ENCODE results near the gene RPS6KA2. TPM values are rescaled to one million over a fixed set of nuclear protein-coding genes. Genes with fewer than 3 reads are reported as not detected.

The RPS6KA2 gene
- total and polyA plus RNA-seq, 2 donors (not counting 1 experiment from before 2014, with no cell fraction given), result 2.2 to 16.0 TPM

DNA sequence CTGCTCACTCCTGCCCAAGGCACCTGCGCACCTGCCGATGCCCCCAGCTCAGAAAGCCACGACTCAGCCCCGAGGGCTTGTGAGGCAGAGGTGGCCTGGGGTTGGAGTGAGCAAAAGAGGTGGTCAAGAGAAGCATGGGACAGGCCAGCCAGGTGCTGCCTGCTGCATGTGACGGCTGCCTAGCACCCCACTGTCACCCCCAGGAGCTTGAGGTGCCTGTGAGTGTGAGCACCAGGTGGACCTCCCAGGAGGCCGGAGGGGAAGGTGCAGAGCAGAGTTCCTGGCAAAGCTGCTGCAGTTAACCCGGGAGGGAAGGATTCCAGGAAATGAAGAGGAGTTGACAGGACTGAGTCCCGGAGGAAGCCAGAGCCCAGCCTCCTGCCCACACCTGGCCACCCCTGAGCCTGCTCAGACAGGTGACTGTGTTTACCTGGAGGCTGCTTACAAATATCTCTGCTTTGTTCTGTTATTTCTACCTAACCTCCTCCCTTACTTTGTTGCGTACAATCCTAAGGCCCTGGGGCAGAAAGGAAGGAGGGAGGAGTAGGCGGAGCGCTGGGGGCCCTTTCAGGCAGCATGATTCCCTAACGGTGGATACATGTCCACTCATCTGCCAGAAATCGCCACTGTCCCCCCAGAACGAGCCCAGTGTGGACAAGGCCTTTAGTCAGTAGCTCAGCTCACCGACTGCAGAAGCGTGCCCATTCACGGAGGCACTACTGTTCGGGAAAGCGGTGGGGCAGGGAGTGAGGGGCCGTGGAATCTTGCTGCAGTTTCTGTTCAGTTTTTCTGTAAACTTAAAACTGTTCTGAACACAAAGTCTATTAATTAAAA is 156.8 kb downstream of the RPS6KA2 start:
- 93% methylated on average over 16 of the region's 20 CpGs for WGBS (ENCODE audit: insufficient coverage)
- intact Hi-C loops (cut with micrococcal nuclease), result no loop called here
- ChIA-PET CTCF (no interaction called here), POLR2A (no interaction called here)
- TF ChIP-seq EZH2 (IDR thresholded peaks at IDR 0.05; ENCODE audit: borderline replicate concordance, insufficient read depth, low read depth, low read length, poor library complexity, severe bottlenecking) (no peak), CTCF (IDR thresholded peaks at IDR 0.05) (no peak)
- DNase-seq (no peak), ATAC-seq (ENCODE audit: low read depth) (no peak)
- H3K27ac ChIP-seq (ENCODE audit: low read length in 2 of 2), result no peak overlapping the region
- no peak overlapping the region for H3K4me3 ChIP-seq (ENCODE audit: control extremely low read depth in 1 of 5, extremely low read depth in 1 of 5, insufficient read depth in 1 of 5, low read depth in 2 of 5, low read length in 4 of 5)
- no peaks in the 10 kb centered on the region for H3K27me3 ChIP-seq (replicated peaks in 1 of 4; ENCODE audit: control extremely low read depth in 1 of 4, control insufficient read depth in 3 of 4, insufficient read depth in 4 of 4, low read length in 3 of 4)
- Mint-ChIP-seq H3K27ac (no peak overlapping the region), H3K27me3 (peaks cover 6% of the 10 kb centered on the region), H3K9me3 (ENCODE audit: insufficient read depth) (no peaks in the 10 kb centered on the region), H3K4me3 (no peak overlapping the region), H3K4me1 (peaks cover under 1% of the 10 kb centered on the region)
- no peak overlapping the region for H3K4me2 ChIP-seq (replicated peaks; ENCODE audit: low read depth, low read length, poor library complexity, severe bottlenecking)
- no peak overlapping the region for H2AFZ ChIP-seq (ENCODE audit: insufficient read depth, low read depth, low read length, poor library complexity, severe bottlenecking)
- H4K20me1 ChIP-seq (ENCODE audit: control insufficient read depth, insufficient read depth, low read length, poor library complexity, severe bottlenecking), result no peaks in the 10 kb centered on the region
- H3K36me3 ChIP-seq (replicated peaks in 1 of 2; ENCODE audit: control extremely low read depth in 1 of 2, control insufficient read depth in 1 of 2, extremely low read depth in 1 of 2, insufficient read depth in 2 of 2, low read length in 1 of 2), result no peaks in the 10 kb centered on the region
- H3K9ac ChIP-seq (ENCODE audit: low read length), result no peak overlapping the region
- H3K9me3 ChIP-seq (ENCODE audit: control extremely low read depth in 1 of 3, control insufficient read depth in 2 of 3, insufficient read depth in 1 of 3, low read length in 2 of 3), result no peaks in the 10 kb centered on the region
- no peaks in the 10 kb centered on the region for H3K4me1 ChIP-seq (ENCODE audit: control insufficient read depth in 2 of 2, insufficient read depth in 2 of 2, low read length in 2 of 2)
- no peaks in the 10 kb centered on the region for H3K79me2 ChIP-seq (ENCODE audit: control insufficient read depth, insufficient read depth, low read length)

GRCh38 chr6:166469426-166469961 is 157.6 kb downstream of the RPS6KA2 start:
- Histone ChIP-seq H4K20me1 (ENCODE audit: control insufficient read depth, insufficient read depth, low read length, poor library complexity, severe bottlenecking) (no peaks in the 10 kb centered on the region), H3K27ac (ENCODE audit: low read length in 2 of 2) (no peak overlapping the region), H3K79me2 (ENCODE audit: control insufficient read depth, insufficient read depth, low read length) (no peaks in the 10 kb centered on the region), H3K27me3 (replicated peaks in 1 of 4; ENCODE audit: control extremely low read depth in 1 of 4, control insufficient read depth in 3 of 4, insufficient read depth in 4 of 4, low read length in 3 of 4) (no peaks in the 10 kb centered on the region), H3K36me3 (replicated peaks in 1 of 2; ENCODE audit: control extremely low read depth in 1 of 2, control insufficient read depth in 1 of 2, extremely low read depth in 1 of 2, insufficient read depth in 2 of 2, low read length in 1 of 2) (no peaks in the 10 kb centered on the region), H3K4me2 (replicated peaks; ENCODE audit: low read depth, low read length, poor library complexity, severe bottlenecking) (no peak overlapping the region), H3K9ac (ENCODE audit: low read length) (no peak overlapping the region), H3K9me3 (ENCODE audit: control extremely low read depth in 1 of 3, control insufficient read depth in 2 of 3, insufficient read depth in 1 of 3, low read length in 2 of 3) (no peaks in the 10 kb centered on the region), H2AFZ (ENCODE audit: insufficient read depth, low read depth, low read length, poor library complexity, severe bottlenecking) (no peak overlapping the region), H3K4me3 (ENCODE audit: control extremely low read depth in 1 of 5, extremely low read depth in 1 of 5, insufficient read depth in 1 of 5, low read depth in 2 of 5, low read length in 4 of 5) (no peak overlapping the region), H3K4me1 (ENCODE audit: control insufficient read depth in 2 of 2, insufficient read depth in 2 of 2, low read length in 2 of 2) (peaks cover 0 to 5% of the 10 kb centered on the region in 2 donors)
- TF ChIP-seq CTCF (IDR thresholded peaks at IDR 0.05) (no peak), EZH2 (IDR thresholded peaks at IDR 0.05; ENCODE audit: borderline replicate concordance, insufficient read depth, low read depth, low read length, poor library complexity, severe bottlenecking) (no peak)
- Mint-ChIP-seq H3K4me1 (no peaks in the 10 kb centered on the region), H3K27me3 (peaks cover 4% of the 10 kb centered on the region), H3K9me3 (ENCODE audit: insufficient read depth) (no peaks in the 10 kb centered on the region), H3K4me3 (no peak overlapping the region), H3K27ac (no peak overlapping the region)
- DNase-seq (no peak), ATAC-seq (ENCODE audit: low read depth) (no peak)
- POLR2A ChIA-PET, result interaction anchor here (0.5 kb wide), 1 partner anchor 193 kb away, joined by 4 read pairs; no protein-coding TSS in a partner anchor
- intact Hi-C loops (cut with micrococcal nuclease), result no loop called here
- 89% methylated on average over 11 of the region's 14 CpGs for WGBS (ENCODE audit: insufficient coverage)
- CTCF ChIA-PET, result no interaction called here

All from B cell (primary cell).